ENCODE data around the gene MYH13. TPM values are rescaled to one million over a fixed set of nuclear protein-coding genes. Genes with fewer than 3 reads are reported as not detected.

Gene MYH13
- total and polyA plus RNA-seq, 10 of the 15 experiments (the other 5 are each of a cell fraction or from before 2014, with no cell fraction given), result 0.01 to 0.04 (median 0.03) TPM; not detected in 4

- TF ChIP-seq, protein P1, sequence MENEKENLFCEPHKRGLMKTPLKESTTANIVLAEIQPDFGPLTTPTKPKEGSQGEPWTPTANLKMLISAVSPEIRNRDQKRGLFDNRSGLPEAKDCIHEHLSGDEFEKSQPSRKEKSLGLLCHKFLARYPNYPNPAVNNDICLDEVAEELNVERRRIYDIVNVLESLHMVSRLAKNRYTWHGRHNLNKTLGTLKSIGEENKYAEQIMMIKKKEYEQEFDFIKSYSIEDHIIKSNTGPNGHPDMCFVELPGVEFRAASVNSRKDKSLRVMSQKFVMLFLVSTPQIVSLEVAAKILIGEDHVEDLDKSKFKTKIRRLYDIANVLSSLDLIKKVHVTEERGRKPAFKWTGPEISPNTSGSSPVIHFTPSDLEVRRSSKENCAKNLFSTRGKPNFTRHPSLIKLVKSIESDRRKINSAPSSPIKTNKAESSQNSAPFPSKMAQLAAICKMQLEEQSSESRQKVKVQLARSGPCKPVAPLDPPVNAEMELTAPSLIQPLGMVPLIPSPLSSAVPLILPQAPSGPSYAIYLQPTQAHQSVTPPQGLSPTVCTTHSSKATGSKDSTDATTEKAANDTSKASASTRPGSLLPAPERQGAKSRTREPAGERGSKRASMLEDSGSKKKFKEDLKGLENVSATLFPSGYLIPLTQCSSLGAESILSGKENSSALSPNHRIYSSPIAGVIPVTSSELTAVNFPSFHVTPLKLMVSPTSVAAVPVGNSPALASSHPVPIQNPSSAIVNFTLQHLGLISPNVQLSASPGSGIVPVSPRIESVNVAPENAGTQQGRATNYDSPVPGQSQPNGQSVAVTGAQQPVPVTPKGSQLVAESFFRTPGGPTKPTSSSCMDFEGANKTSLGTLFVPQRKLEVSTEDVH (IDR thresholded peaks at IDR 0.05; ENCODE audit: low read depth, partially characterized antibody), result no peak
- TF ChIP-seq, protein P2, sequence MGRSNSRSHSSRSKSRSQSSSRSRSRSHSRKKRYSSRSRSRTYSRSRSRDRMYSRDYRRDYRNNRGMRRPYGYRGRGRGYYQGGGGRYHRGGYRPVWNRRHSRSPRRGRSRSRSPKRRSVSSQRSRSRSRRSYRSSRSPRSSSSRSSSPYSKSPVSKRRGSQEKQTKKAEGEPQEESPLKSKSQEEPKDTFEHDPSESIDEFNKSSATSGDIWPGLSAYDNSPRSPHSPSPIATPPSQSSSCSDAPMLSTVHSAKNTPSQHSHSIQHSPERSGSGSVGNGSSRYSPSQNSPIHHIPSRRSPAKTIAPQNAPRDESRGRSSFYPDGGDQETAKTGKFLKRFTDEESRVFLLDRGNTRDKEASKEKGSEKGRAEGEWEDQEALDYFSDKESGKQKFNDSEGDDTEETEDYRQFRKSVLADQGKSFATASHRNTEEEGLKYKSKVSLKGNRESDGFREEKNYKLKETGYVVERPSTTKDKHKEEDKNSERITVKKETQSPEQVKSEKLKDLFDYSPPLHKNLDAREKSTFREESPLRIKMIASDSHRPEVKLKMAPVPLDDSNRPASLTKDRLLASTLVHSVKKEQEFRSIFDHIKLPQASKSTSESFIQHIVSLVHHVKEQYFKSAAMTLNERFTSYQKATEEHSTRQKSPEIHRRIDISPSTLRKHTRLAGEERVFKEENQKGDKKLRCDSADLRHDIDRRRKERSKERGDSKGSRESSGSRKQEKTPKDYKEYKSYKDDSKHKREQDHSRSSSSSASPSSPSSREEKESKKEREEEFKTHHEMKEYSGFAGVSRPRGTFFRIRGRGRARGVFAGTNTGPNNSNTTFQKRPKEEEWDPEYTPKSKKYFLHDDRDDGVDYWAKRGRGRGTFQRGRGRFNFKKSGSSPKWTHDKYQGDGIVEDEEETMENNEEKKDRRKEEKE (IDR thresholded peaks at IDR 0.05), result no peak
- no peak for TF ChIP-seq POLR2AphosphoS5 (IDR thresholded peaks at IDR 0.05; ENCODE audit: low read length)
- no peak for TF ChIP-seq ZSCAN29 (IDR thresholded peaks at IDR 0.05)
- TF ChIP-seq MXI1 (IDR thresholded peaks at IDR 0.05; ENCODE audit: low read depth, low read length), result no peak
Observed at GRCh38 chr17:10417431-10417830, 44.6 kb upstream of the MYH13 start (continued).

GRCh38 chr17:10415161-10415560 lies 42.4 kb upstream of the MYH13 start:
- H3K9me3 ChIP-seq (replicated peaks; ENCODE audit: control insufficient read depth, insufficient read depth, low read length), result no peaks in the 10 kb centered on the region
- DNase-seq (ENCODE audit: low read depth, low spot score) (no peak), ATAC-seq (no peak), FAIRE-seq (no peak)
- H3K4me2 ChIP-seq (ENCODE audit: control insufficient read depth, insufficient read depth), result no peak overlapping the region
- H3K36me3 ChIP-seq (ENCODE audit: control insufficient read depth in 2 of 2, insufficient read depth in 2 of 2, low read length in 1 of 2), result no peaks in the 10 kb centered on the region
- H3K4me1 ChIP-seq (ENCODE audit: control insufficient read depth, insufficient read depth, low read length), result no peaks in the 10 kb centered on the region
- H3K79me2 ChIP-seq (ENCODE audit: control insufficient read depth, insufficient read depth, low read length), result no peaks in the 10 kb centered on the region
- ChIA-PET POLR2A (no interaction called here), SMC1A (ENCODE audit: uncharacterized antibody, unreplicated experiment) (no interaction called here), CTCF (no interaction called here), RAD21 (ENCODE audit: unreplicated experiment) (no interaction called here)
- H2AFZ ChIP-seq (ENCODE audit: control insufficient read depth, low read depth, low read length), result no peak overlapping the region
- in situ Hi-C loops (cut with MboI) (no loop called here), intact Hi-C loops (cut with micrococcal nuclease; ENCODE audit: unreplicated experiment) (no loop called here)
- BruUV-seq (replicated peaks), result no TSS peak
- no peak overlapping the region for H3K4me3 ChIP-seq
- no peak overlapping the region for H3K27ac ChIP-seq (ENCODE audit: control insufficient read depth, insufficient read depth)
- H4K20me1 ChIP-seq (ENCODE audit: control insufficient read depth, insufficient read depth), result no peaks in the 10 kb centered on the region
- H3K9ac ChIP-seq (ENCODE audit: control insufficient read depth, insufficient read depth, low read length), result no peak overlapping the region
- WGBS (ENCODE audit: insufficient coverage, insufficient replicate concordance, low lambda C conversion rate, missing lambda C conversion rate), result 19% methylated on average over 4 of the region's 4 CpGs
- H3K27me3 ChIP-seq (replicated peaks in 1 of 2; ENCODE audit: control insufficient read depth in 2 of 2, insufficient read depth in 2 of 2, low read length in 1 of 2), result no peaks in the 10 kb centered on the region
- TF ChIP-seq ZNF274 (IDR thresholded peaks at IDR 0.05; ENCODE audit: insufficient read depth, insufficient read length) (no peak), SUPT20H (IDR thresholded peaks at IDR 0.05; ENCODE audit: borderline replicate concordance, control insufficient read depth, low read depth, low read length) (no peak), ZSCAN29 (IDR thresholded peaks at IDR 0.05) (no peak)
- TF ChIP-seq, protein P3, sequence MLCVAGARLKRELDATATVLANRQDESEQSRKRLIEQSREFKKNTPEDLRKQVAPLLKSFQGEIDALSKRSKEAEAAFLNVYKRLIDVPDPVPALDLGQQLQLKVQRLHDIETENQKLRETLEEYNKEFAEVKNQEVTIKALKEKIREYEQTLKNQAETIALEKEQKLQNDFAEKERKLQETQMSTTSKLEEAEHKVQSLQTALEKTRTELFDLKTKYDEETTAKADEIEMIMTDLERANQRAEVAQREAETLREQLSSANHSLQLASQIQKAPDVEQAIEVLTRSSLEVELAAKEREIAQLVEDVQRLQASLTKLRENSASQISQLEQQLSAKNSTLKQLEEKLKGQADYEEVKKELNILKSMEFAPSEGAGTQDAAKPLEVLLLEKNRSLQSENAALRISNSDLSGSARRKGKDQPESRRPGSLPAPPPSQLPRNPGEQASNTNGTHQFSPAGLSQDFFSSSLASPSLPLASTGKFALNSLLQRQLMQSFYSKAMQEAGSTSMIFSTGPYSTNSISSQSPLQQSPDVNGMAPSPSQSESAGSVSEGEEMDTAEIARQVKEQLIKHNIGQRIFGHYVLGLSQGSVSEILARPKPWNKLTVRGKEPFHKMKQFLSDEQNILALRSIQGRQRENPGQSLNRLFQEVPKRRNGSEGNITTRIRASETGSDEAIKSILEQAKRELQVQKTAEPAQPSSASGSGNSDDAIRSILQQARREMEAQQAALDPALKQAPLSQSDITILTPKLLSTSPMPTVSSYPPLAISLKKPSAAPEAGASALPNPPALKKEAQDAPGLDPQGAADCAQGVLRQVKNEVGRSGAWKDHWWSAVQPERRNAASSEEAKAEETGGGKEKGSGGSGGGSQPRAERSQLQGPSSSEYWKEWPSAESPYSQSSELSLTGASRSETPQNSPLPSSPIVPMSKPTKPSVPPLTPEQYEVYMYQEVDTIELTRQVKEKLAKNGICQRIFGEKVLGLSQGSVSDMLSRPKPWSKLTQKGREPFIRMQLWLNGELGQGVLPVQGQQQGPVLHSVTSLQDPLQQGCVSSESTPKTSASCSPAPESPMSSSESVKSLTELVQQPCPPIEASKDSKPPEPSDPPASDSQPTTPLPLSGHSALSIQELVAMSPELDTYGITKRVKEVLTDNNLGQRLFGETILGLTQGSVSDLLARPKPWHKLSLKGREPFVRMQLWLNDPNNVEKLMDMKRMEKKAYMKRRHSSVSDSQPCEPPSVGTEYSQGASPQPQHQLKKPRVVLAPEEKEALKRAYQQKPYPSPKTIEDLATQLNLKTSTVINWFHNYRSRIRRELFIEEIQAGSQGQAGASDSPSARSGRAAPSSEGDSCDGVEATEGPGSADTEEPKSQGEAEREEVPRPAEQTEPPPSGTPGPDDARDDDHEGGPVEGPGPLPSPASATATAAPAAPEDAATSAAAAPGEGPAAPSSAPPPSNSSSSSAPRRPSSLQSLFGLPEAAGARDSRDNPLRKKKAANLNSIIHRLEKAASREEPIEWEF (IDR thresholded peaks at IDR 0.05; ENCODE audit: insufficient replicate concordance, low read depth, low read length), result no peak

Measured in GM12878 (cell line).